Thyroid gland (tissue), 4 donors: ENCODE measurements around the gene RNF213.

Experiments
- POLR2A ChIP-seq, 2 donors: fragments of 450-650 bp; IDR thresholded peaks; one replicate each; pipeline ENCODE4 v1.6.1; 2017; ENCODE audit warnings: antibody characterized with exemption in 2 of 2, mild to moderate bottlenecking in 2 of 2, moderate library complexity in 1 of 2
- TF ChIP-seq, protein P1 (sequence below), 6 experiments: fragments of 200-600 bp in 3 of 6; fragments of 450-650 bp in 3 of 6; sonication (generic) in 3 of 6; IDR thresholded peaks; one replicate each; pipeline ENCODE4 v1.5.1; 2016 to 2019; ENCODE audit warnings: antibody characterized with exemption in 6 of 6, mild to moderate bottlenecking in 2 of 6, inconsistent platforms in 1 of 6, moderate library complexity in 1 of 6

DNA sequence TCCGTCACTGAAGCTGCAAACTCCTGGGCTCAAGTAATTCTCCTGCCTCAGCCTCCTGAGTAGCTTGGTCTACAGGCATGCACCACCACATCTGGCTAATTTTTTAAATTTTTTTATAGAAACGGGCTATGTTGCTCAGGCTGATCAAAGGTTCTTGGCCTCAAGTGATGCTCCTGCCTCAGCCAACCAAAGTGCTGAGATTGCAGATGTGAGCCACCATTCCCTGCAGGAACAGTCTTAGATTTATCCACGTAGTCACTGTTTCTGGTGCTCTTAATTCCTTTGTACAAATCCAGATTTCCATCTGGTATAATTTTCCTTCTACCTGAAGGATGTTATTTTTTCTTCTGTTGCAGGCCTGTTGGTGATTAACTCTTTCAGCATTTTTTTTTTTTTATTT lies 27.4 kb upstream of the RNF213 start:
- TF ChIP-seq POLR2A (IDR thresholded peaks at IDR 0.05) = no peak
- TF ChIP-seq, protein P1, sequence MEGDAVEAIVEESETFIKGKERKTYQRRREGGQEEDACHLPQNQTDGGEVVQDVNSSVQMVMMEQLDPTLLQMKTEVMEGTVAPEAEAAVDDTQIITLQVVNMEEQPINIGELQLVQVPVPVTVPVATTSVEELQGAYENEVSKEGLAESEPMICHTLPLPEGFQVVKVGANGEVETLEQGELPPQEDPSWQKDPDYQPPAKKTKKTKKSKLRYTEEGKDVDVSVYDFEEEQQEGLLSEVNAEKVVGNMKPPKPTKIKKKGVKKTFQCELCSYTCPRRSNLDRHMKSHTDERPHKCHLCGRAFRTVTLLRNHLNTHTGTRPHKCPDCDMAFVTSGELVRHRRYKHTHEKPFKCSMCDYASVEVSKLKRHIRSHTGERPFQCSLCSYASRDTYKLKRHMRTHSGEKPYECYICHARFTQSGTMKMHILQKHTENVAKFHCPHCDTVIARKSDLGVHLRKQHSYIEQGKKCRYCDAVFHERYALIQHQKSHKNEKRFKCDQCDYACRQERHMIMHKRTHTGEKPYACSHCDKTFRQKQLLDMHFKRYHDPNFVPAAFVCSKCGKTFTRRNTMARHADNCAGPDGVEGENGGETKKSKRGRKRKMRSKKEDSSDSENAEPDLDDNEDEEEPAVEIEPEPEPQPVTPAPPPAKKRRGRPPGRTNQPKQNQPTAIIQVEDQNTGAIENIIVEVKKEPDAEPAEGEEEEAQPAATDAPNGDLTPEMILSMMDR (IDR thresholded peaks at IDR 0.05) = no peak
